ENCODE measurements around the gene CD93. TPM values are rescaled to one million over a fixed set of nuclear protein-coding genes. Genes with fewer than 3 reads are reported as not detected.

The CD93 gene
- total RNA-seq, 6 donors from 2014 or later = 25.1 to 160 (median 68.8) TPM

GRCh38 chr20:23079926-23080325 is 6.2 kb downstream of the CD93 start:
- Histone ChIP-seq H3K4me1 (peaks cover 8 to 60% (median 26%) of the 10 kb centered on the region in 4 donors), H3K27ac (peak overlapping the region in 1 of 4 donors; percentile 22), H3K27me3 (no peaks in the 10 kb centered on the region), H3K36me3 (peaks cover 0 to 11% (median 0%) of the 10 kb centered on the region in 4 donors), H3K9me3 (no peaks in the 10 kb centered on the region), H3K4me3 (no peak overlapping the region)
- WGBS, 2 donors = 64 to 81% methylated on average over 2 of the region's 2 CpGs
- TF ChIP-seq POLR2A (IDR thresholded peaks at IDR 0.05) (no peak), CTCF (IDR thresholded peaks at IDR 0.05) (no peak), POLR2AphosphoS5 (IDR thresholded peaks at IDR 0.05) (no peak), EP300 (IDR thresholded peaks at IDR 0.05) (no peak)
- DNase-seq (no peak), ATAC-seq (ENCODE audit: low FRiP score in 2 of 2) (no peak)

GRCh38 chr20:23079016-23079351 is 7.1 kb downstream of the CD93 start:
- H3K4me3 ChIP-seq = no peak overlapping the region
- H3K4me1 ChIP-seq = peaks cover 8 to 52% (median 26%) of the 10 kb centered on the region in 4 donors
- H3K27ac ChIP-seq = no peak overlapping the region
- peaks cover 0 to 11% (median 0%) of the 10 kb centered on the region in 4 donors for H3K36me3 ChIP-seq
- DNase-seq = no peak
- H3K9me3 ChIP-seq = no peaks in the 10 kb centered on the region
- H3K27me3 ChIP-seq = no peaks in the 10 kb centered on the region
- TF ChIP-seq EP300 (IDR thresholded peaks at IDR 0.05) (no peak), CTCF (IDR thresholded peaks at IDR 0.05) (peak in 1 of 6 experiments; percentile 12)
- ATAC-seq (ENCODE audit: low FRiP score in 2 of 2) = no peak
- WGBS, 2 donors = 68 to 70% methylated on average over 6 of the region's 6 CpGs

- 62 to 68% methylated on average over 5 of the region's 5 CpGs for WGBS, 2 donors
- no peak for TF ChIP-seq POLR2AphosphoS5 (IDR thresholded peaks at IDR 0.05)
- TF ChIP-seq POLR2A (IDR thresholded peaks at IDR 0.05) = no peak
- no peak for TF ChIP-seq EP300 (IDR thresholded peaks at IDR 0.05)
- no peak for TF ChIP-seq CTCF (IDR thresholded peaks at IDR 0.05)
- H3K4me3 ChIP-seq = no peak overlapping the region
- peaks cover 6 to 47% (median 28%) of the 10 kb centered on the region in 4 donors for H3K4me1 ChIP-seq
- H3K9me3 ChIP-seq = no peaks in the 10 kb centered on the region
- ATAC-seq (ENCODE audit: low FRiP score in 2 of 2) (no peak), DNase-seq (no peak)
- no peak overlapping the region for H3K27ac ChIP-seq
- peaks cover 0 to 11% (median 0%) of the 10 kb centered on the region in 4 donors for H3K36me3 ChIP-seq
- no peaks in the 10 kb centered on the region for H3K27me3 ChIP-seq
Observed at GRCh38 chr20:23078351-23079015, 7.6 kb downstream of the CD93 start.

GRCh38 chr20:23077277-23077676 is 8.8 kb downstream of the CD93 start:
- no peak overlapping the region for H3K27ac ChIP-seq
- DNase-seq (no peak), ATAC-seq (ENCODE audit: low FRiP score in 2 of 2) (no peak)
- H3K4me3 ChIP-seq = no peak overlapping the region
- WGBS, 2 donors = 55 to 81% methylated on average over 4 of the region's 4 CpGs
- no peaks in the 10 kb centered on the region for H3K9me3 ChIP-seq
- H3K4me1 ChIP-seq = peaks cover 5 to 35% (median 25%) of the 10 kb centered on the region in 4 donors
- TF ChIP-seq POLR2A (IDR thresholded peaks at IDR 0.05) (no peak), CTCF (IDR thresholded peaks at IDR 0.05) (no peak), POLR2AphosphoS5 (IDR thresholded peaks at IDR 0.05) (no peak), EP300 (IDR thresholded peaks at IDR 0.05) (no peak)
- peaks cover 0 to 11% (median 0%) of the 10 kb centered on the region in 4 donors for H3K36me3 ChIP-seq
- no peaks in the 10 kb centered on the region for H3K27me3 ChIP-seq

- ATAC-seq (ENCODE audit: low FRiP score in 2 of 2) = no peak
- H3K36me3 ChIP-seq = no peaks in the 10 kb centered on the region
- peaks cover 4 to 14% (median 8%) of the 10 kb centered on the region in 4 donors for H3K4me1 ChIP-seq
- WGBS, 2 donors = 79 to 84% methylated on average over 2 to 3 of the region's 3 CpGs
- H3K4me3 ChIP-seq = no peak overlapping the region
- no peaks in the 10 kb centered on the region for H3K27me3 ChIP-seq
- DNase-seq = no peak
- no peaks in the 10 kb centered on the region for H3K9me3 ChIP-seq
- no peak for TF ChIP-seq EP300 (IDR thresholded peaks at IDR 0.05)
- TF ChIP-seq CTCF (IDR thresholded peaks at IDR 0.05) = no peak
- TF ChIP-seq POLR2A (IDR thresholded peaks at IDR 0.05) = no peak
- TF ChIP-seq POLR2AphosphoS5 (IDR thresholded peaks at IDR 0.05) = no peak
- no peak overlapping the region for H3K27ac ChIP-seq
Observed at GRCh38 chr20:23074052-23074451, 12.1 kb downstream of the CD93 start.

Data from upper lobe of left lung (tissue), 6 donors.